HL-60 (cell line): Measurements from ENCODE around the gene DISP3.

ENCODE experiments used
- DNase-seq, 2 experiments: peaks; one replicate each; pipeline ENCODE4 v3.0.0-alpha.2; 2010 to 2020; ENCODE audit warnings: low read depth in 1 of 2, low spot score in 1 of 2
- H3K27ac ChIP-seq: fragments of 250-450 bp; sonication (Bioruptor Pico); replicated peaks from 2 replicates; pipeline ENCODE4 v1.5.1; 2020; ENCODE audit warnings: mild to moderate bottlenecking, moderate library complexity
- H3K27me3 ChIP-seq: fragments of 250-450 bp; sonication (Bioruptor Pico); 2 replicates; pipeline ENCODE4 v1.5.1; 2021; ENCODE audit warnings: mild to moderate bottlenecking, moderate library complexity; ENCODE audit not compliant: insufficient read depth, poor library complexity, severe bottlenecking
- H3K4me3 ChIP-seq: replicated peaks from 2 replicates; pipeline ENCODE4 v1.5.1; 2011; ENCODE audit warnings: mild to moderate bottlenecking, control low read depth, low read length; ENCODE audit not compliant: insufficient read depth
- CTCF ChIP-seq: IDR thresholded peaks from one replicate; pipeline ENCODE4 v1.5.1; 2011; ENCODE audit warnings: low read length, control low read depth, inconsistent platforms; ENCODE audit not compliant: insufficient read depth
- GABPA ChIP-seq: IDR thresholded peaks from 2 replicates; pipeline ENCODE4 v1.6.1; 2012; ENCODE audit warnings: low read depth
- POLR2AphosphoS5 ChIP-seq: IDR thresholded peaks from 2 replicates; pipeline ENCODE4 v1.6.1; 2012; ENCODE audit warnings: low read depth
- REST ChIP-seq: IDR thresholded peaks from 2 replicates; pipeline ENCODE4 v1.6.1; 2012; ENCODE audit warnings: low read depth; ENCODE audit not compliant: insufficient replicate concordance
- SPI1 ChIP-seq: IDR thresholded peaks from 2 replicates; pipeline ENCODE4 v1.6.1; 2012; ENCODE audit warnings: low read depth, mild to moderate bottlenecking, borderline replicate concordance

Gene DISP3

GRCh38 chr1:11502516-11502915 is 23.6 kb downstream of the DISP3 start:
- Histone ChIP-seq H3K4me3 (no peak overlapping the region), H3K27me3 (peaks cover 2% of the 10 kb centered on the region), H3K27ac (no peak overlapping the region)
- no peak for DNase-seq
- TF ChIP-seq REST (no peak), SPI1 (no peak), POLR2AphosphoS5 (no peak)

- no peak for DNase-seq
- Histone ChIP-seq H3K4me3 (no peak overlapping the region), H3K27ac (no peak overlapping the region), H3K27me3 (no peaks in the 10 kb centered on the region)
- TF ChIP-seq CTCF, result no peak
- no peak for TF ChIP-seq POLR2AphosphoS5
- no peak for TF ChIP-seq SPI1
- TF ChIP-seq GABPA, result no peak
- no peak for TF ChIP-seq REST
Measured at GRCh38 chr1:11504599-11504998, 25.6 kb downstream of the DISP3 start.

- TF ChIP-seq CTCF (no peak), GABPA (no peak), SPI1 (no peak), REST (no peak), POLR2AphosphoS5 (no peak)
- H3K27me3 ChIP-seq, result no peaks in the 10 kb centered on the region
- no peak for DNase-seq
- no peak overlapping the region for H3K4me3 ChIP-seq
- no peak overlapping the region for H3K27ac ChIP-seq
Measured at GRCh38 chr1:11505591-11506538, 26.9 kb downstream of the DISP3 start.
